GM19351 (cell line): Measurements from ENCODE around the gene CD300A.

Source experiments
- ATAC-seq: cut with Tn5 transposase; IDR thresholded peaks from one replicate; pipeline ENCODE4 v1.9.1; 2021; ENCODE audit warnings: mild to moderate bottlenecking, moderate library complexity; ENCODE audit not compliant: unreplicated experiment

Gene CD300A

DNA sequence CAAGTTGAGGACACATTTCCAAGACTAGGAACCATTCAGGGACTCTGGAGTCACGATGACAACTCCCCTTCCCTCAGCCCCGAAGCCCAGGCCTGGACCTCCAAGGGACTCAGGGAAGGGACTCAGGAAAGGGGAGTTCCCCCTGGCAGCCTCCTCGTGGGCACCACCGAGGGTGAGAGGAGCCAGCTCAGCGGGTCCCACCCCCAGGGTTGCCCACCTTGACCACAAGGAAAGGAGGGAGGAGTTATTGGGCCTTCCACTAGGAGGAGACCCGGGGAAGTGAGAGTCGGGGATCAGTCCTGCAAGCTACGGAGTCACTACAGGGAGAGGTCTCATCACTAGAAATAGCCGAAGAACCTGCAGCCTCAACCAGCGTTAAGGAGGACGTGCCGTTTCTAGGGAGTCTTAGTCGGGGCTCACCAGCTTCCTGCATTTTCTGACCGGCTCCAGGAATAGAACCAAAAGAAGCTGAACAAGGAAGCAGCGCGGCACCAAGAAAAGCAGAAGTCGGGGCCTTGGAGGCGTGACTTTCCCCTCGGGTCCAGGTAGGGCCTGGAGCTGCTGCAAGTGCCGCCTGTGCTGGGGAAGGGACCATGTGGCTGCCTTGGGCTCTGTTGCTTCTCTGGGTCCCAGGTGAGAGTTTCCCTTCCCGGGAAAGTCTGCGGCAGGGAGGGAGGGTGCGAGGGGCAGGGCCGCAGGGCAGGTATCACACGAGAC, at the start of gene CD300A:
TSS of gene CD300A (plus strand) at position 524 of the 717 bp plus-strand sequence. CDS start at position 594, 70 bp downstream.
- ATAC-seq, result no peak

DNA sequence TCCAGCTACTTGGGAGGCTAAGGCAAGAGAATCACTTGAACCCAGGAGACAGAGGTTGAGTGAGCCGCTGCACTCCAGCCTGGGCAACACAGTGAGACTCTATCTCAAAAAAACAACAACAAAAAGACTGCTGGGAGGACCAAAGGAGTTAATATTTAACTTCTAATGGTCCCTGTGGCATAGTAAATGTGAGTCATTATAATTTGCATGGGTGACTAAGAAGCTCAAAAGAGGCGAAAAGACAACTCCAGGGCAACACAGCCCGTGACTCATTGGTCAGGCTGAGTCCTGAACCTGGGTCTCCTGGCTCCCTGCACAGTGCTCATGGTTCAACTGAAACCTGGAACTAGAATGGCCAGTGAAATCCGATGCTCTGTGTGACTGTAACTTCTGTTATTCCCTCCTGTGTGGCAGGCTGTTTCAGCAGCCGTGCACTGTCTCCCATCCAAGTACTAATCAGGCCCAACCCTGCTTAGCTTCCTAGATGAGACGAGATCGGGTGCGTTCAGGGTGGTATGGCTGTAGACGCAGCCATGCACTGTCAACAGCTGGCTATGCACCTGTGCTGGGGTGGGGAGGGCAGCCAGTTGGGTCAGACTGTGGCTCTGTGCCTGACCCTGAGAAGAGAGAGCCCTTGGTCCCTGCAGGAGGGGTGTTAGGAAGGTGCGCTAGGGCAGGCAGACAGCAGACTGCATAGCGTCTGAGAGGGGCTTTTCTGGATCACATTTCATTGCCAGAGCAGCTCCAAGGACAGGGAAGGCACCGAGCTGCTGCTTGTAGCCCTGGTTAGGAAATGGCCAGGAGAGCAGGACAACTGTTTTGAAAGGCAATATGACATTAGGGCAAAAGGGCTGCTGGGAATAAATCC, 49.0 kb upstream of the CD300A start:
- ATAC-seq, result no peak

DNA sequence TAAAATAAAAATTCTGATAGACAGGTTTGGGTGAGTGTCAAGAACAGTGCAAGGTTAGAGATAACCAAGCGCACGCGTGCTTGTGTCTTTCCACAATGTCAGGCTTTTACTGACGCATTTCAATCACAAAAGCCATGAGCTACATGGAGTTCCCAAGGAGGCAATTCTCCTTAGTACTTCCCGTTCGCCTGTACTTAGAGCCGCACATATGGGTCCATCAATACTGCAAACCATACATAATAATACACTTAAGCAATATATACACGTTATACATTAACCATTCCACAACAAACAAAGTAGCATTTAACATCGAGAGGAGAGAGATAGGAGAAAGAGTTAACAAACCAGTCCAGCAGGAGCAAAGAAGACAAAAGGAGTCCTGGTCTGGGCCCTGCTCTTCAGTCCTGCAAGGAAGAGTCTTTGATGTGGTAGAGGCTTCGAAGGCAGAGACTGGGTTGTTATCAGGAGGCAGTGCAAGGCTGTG, 46.5 kb upstream of the CD300A start:
- no peak for ATAC-seq

DNA sequence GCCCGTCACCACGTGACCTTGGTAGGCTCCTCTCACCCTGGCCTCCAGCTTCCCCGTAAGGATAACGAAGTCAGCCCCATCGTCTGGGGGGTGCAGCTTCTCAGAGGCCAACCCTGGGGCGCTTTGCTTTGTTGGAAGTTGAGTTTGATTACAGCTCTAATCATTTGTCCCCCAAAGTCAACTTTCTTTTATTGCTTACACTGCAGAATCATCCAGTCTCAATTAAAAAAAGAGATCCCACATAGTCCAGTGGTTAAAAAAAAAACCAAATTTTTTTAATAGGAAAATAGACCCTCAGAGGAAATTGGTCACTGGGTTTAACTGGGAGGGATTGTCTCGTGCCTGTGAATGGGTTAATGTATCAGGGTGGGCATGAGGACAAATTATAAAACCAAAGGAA, 42.3 kb upstream of the CD300A start:
- ATAC-seq, result no peak

DNA sequence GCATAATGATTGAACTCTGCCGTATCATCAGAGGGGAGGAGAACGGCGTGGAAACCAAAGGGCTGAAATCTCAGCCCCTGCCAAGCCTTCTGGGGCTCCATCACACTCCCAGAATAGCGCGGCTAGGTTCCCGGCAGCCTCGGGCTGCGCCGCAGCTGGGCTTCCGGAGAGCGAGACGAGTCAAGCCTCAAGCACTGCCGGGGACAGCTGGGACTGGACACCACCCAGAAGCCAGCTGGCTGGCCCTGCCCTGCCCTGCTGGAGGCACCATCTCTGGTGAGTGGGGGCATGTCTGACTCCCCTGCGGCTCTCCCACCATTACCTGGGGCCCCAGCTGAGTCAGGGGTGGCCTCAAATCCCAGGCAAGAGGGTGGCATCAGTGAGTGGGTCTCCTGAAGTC, 41.8 kb upstream of the CD300A start:
- ATAC-seq, result no peak

DNA sequence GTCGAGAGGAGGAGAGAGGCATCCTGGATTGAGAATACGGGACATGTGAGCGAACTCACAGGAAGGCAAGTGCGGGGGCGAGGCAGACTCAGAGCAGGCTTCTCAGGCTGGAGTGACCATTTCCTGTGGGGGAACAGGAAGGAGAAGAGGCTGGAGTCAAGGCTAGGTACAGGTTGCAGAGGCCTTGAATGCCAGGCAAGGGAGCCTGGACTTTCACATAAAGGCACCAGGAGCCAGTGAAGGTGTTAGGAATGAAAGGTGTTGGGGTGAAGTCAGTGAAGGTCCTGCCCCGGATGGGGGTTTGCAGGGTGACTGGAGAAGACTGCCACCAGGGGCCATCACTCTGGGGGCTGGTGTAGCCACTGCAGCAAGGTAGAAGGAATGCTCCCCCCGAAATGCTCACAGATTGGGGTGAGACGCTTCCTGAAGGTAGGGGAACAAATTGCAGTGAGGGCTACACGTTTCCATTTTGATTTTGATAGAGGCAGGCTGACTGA, 39.8 kb upstream of the CD300A start:
- no peak for ATAC-seq

DNA sequence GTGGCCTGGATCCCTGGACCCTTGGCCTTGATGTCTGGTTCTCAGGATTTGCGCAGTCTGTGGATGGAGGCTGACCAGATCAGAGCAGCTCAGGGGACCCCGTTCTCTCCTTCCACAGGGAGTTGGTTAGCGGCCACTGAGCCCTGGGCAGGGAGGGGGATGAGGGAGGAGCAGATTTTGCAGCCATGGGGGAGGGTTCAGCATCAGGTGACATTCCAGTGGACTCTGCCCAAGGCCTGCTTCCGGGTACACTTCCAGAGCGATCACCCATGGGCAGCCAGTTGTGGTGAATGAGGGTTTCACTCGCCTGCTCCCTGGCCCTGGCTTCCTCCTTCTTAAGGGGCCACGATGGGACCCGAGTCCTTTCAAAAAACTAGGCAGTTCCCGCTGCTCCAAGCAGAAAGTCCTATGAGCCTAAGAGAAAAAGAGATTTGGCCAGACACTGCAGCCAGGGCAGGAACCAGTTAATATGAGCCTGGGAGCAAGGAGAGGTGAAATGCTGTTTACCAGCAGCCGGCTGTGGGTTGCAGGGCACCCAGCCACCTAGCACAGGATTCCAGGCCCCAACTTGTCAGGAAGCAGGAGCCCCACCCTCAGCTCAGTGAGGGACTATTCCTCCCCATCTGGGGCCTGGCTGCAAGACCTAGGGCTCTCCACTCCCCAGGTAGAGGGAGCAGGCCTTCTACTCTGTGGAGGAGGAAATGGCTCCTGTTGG, 39.2 kb upstream of the CD300A start:
- no peak for ATAC-seq

DNA sequence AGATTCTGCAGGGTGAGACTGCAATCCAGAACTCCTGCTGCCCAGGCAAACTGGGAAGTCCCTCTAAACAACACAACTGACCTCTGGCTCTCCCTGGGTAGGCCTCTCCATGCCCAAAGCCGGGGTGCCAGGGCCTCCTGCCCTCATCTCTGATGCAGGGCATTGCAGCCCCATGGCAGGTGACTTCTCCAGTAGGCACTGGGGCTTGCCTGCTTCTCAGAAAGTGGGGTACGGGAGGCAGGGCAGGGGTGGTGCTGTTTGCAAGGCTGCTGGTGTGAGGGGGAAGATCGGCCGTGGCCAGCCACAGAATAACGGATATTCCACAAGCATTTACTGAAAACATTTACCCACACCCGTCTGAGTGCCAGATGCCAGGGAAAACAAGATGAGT, 38.7 kb upstream of the CD300A start:
- ATAC-seq, result no peak

DNA sequence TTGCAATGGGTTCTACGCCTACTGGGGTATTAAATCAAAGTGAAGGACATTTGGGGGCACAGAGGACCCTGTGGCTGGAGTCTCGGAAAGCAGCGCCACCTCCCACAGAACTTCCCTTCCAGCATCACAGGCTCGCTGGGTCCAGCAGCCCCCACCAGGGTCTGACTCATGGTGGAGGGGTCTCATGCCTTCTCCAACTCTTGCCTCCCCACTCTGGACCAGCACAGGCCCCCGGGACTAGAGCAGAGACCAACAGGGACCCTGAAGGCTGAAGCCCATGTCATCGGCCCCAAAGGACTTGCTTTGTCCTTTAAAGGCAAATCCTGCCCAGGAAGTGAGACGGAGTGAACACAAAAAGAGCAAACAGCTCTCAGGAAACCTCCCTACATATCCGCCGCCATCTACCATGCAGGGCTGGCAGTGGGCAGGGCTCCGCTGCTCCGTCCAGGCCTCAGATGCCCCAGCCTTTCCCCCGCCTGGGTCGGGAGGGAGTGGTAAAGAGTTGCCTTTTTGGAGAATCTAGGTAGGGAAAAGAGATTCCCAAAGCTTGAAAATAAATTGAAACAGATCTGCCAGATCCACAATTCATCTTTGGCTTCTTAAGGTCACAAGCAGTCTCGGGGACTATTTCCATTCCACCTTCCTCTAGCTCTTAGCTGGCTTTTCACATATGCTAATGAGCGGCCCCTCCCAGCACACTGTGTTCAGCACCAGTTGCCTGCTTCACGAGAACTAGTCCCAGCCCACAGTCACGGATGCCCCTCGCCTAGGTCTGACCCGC, 36.6 kb upstream of the CD300A start:
- ATAC-seq, result no peak

DNA sequence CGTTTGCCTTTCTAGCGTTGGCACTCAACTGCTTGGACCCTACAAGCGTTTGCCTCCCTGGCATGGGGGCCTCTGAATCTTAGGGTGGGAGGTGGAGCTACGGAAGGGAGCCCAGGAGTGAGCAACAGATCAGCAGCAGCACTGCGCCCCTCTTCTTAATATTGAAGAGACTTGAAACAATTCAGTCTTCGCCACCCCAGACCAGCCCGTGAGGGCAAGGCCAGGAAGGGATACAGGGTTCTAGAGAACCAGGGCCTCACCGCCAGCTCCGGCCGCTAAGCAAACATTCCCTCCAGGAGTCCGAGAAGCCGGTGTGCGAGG, 36.1 kb upstream of the CD300A start:
- ATAC-seq, result no peak

DNA sequence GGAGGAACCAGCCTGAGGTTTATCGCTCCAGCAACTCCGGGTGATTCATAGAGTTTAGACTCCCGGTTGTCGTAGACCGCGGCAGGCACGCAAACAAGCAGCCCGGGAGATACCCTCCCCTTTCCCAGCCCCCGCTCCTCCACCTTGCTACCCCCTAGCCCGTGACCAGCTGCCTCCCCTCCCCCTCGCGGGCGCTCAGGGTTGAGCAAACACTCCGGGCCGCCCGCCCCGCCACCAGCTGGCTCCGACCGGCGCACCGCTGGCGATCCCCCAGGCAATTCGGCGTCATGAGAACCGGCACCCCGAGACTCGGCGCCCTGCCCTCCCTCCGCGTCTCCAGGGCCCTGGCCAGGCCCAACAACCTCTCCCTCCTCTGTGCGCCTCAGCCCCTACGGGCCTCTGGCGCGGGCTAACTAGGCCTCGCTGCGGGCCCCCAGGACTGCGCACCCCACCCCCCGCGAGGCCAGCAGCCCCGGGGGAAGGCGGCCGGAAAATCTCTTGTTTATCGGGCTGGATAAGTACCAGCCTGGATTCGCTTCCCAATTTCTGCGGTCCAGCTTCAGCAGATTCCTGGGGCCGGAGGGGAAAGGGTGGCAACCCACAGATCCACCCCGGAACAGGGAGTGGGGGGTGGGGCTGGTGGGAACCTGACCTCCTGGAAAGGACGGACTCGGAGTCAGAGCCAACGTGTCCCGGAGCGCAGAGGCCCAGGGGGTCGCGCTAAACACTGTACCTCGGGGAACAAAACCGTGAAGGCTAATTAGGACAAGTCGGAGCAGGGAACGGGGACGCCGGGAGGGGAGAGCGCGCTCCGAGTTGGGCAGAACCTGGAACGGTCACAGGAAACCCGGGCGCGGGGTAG, 35.5 kb upstream of the CD300A start:
- ATAC-seq, result no peak

DNA sequence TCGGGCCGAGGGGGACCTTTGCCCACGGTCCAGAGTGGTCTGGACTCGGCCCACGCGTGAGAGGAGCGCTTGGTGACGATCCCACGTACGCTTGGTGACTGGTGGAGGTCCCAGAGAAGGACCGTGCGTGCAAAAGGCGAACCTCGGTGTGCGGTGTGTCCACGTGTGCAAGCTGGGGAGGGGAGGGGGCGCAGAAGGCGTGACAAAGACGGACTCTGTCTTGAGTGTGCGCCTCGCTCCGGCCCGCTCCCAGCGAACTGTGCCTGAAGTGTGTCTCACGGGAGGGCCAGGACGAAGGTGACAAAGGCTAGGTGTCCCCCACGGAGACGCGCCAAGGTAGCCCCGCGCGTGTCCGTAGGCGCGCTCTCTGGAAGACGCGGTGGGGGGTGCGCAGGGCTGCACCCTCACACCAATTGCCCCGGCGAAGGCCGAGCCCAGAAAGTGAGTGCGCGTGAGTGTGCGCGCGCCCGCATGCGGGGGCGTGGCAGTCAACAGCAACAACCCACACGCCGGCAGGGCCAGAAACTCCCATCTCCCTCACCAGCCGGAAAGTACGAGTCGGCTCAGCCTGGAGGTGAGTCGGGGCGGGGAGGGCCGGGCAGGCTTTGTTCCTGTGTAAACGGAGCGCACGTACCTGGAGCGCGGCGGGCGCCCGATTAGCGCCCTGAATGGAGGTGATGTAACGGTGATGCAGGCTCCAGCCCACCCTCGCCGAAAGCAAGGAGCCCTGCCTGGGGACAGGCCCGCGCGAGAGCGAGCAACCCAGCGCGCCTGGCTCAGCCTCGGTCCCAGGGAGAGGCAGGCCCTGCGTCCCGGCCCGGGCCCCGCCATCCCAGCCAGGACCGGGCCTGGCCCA, 34.6 kb upstream of the CD300A start, which contains the start of gene GPRC5C:
TSS of gene GPRC5C (plus strand) at position 521 of the 856 bp plus-strand sequence. CDS start 7,689 bp downstream, outside the sequence.
- ATAC-seq, result no peak

DNA sequence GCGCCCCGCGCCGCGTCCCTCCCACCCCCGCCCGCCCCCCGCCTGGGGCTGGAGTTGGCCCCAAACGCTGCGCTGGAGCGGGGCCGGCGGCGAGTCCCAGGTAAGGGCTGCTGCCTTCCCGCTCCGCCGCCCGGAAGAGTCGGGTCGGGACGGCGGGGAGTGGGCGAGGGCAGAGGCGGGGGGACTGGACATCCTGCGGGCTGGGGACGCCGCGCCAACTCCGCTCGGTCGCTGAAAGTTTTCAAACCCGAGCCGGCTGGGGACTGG, 34.1 kb upstream of the CD300A start:
- no peak for ATAC-seq

DNA sequence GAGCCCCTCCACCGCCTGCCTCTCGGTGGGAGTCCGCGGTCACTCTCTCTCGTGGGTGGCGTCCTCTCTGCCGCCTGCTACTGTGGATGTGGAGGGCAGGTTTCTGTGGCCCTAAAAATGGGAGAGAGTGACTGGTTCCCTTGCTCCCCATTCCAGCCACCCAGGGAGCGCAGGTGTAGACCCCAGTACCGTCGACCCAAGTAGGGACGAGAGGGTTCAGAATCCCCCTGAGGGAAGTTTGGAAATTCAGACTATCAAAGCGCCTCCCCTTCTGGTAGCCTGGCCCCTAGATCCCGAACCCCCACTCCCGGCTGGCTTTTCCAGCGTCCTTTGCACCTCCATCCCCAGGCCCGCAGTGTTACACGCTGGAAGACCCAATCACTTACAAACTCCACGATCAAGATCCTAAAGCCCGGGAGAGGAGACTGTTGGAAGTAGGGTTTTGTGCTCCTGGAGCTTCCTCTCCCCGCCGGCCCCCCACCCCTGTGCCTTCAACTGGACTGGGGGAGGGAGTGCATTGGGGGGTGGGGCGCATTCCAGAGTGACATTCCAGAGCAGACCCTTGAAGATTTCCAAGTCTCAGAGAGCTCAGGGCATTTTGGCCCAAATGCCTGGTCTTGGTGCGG, 33.6 kb upstream of the CD300A start:
- no peak for ATAC-seq

DNA sequence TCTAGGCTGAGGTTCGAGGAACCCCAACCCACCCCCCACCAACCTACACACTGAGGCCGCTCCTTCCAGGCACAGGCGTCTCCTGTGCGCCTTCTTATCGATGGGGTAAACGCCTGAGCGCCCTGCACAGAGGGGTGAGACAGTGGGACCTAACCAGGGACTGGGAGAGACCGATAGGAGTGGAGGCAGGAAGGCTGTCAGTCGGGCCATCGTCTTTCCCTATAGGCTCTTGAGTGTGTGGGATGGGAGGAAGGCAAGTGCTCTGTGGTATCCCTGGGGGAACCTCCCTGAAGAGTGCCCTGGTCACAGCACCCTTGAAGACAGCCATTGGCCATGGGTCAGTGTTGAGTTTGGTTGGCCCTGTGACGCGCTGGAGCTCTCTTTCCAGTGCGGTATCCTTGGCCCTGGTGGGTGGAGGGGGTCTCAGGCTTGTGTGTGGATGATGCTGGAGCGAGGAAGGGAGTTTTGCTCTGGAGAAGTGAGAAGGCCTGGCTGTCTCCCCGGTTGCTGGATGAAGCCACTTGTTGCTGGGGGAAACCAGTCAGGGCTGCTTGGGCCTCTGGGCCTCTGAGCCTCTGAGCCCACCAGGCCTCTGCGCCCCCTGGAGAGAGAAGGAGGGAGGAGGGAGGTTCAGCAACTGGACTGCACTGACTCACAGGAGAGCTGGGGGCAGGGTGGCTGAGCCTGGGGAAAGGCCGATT, 32.9 kb upstream of the CD300A start:
- ATAC-seq, result no peak

DNA sequence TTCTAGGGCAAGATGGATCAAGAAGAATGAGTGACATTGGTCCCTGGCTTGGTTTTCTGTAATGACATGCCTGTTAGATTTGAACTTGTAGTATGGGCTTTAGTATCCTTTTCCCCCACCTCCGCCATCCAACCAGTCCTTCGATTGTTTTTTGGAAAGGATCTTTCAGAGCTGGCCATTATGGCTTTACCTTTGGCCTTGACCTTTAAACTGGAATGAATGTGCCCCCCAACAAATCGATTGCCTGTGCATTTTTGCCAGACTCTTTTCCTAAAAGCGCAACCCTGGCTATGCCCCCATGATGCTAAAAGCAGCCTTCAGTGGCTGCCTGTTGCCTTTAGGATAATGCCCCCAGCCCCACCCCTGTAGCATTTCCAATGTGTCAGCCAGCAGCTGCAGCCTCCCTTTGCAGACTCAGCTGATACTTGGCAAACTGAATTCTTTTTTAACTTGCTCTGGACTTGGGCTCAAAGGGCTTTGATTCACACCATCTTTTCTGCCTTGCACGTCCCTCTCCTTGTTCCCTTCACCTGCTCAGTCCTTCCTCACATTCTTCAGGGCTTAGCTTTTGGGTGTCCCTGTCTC, 30.6 kb upstream of the CD300A start:
- ATAC-seq, result no peak

DNA sequence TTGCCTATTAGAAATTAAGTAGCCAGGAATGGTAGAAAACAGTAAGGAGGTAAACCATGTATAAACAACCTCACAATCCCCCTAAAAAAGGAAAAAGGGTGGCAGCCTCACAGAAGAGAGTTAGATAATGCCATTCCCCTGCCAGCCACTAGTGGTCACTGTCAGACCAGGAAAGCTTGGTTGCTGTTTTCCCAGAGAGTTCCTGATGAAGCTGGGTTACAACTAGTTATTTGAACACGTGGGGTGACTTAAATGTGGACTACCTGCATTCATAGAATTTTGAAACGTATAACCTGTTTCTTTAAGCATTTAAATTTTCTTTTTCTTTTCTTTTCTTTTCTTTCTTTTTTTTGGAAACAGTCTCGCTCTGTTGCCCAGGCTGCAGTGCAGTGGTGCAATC, 28.7 kb upstream of the CD300A start:
- no peak for ATAC-seq
